HG03571 (cell line): ENCODE measurements around the gene TESMIN.

Experiments used
- ATAC-seq: cut with Tn5 transposase; IDR thresholded peaks from one replicate; pipeline ENCODE4 v1.9.1; 2021; ENCODE audit not compliant: unreplicated experiment

Gene TESMIN

DNA sequence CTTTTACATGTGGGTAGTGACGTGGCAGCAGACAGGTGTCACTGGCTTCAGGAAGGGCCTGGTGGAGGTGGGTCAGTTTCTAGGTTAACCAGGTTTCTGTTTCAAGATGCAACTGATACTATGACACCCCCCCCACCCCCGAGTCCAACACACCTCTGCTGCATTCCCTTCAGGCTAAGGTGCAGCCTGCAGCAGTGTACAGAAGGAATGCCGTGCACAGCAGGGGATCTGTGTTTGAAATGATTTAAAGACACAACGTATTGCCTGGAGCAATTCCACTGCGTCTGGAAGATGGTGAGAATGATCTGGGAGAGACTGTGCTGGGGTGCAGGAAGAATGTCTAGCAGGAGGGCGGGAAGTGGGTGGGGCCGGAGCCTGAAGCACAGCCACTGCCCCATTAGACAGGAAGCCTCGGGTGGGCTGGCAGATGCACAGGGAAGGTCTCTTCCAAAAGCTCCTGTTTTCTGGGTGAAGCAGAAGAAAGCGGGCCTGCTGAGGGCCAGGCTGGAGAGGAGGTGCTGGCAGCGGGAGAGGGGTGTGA, 11.9 kb upstream of the TESMIN start:
- ATAC-seq, result no peak

DNA sequence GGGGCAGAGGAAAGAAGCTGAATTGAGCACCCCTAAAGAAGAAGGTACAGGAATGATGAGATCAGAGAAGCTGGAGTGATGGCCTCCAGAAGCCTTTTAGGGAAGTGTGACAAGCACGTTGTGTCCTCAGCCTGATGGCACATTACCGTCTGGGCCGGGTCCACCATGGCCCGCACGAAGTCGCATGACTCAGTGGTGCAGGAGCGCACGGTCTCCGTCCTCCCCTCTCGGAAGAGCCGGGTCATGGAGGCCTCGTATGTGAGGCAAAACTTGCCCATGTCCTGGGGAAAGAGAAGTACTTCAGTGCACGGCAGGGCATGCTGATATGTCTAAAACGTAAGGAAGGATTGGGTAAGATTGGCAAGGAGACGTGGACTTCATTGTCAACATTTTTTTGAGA, 11.2 kb upstream of the TESMIN start:
- no peak for ATAC-seq

DNA sequence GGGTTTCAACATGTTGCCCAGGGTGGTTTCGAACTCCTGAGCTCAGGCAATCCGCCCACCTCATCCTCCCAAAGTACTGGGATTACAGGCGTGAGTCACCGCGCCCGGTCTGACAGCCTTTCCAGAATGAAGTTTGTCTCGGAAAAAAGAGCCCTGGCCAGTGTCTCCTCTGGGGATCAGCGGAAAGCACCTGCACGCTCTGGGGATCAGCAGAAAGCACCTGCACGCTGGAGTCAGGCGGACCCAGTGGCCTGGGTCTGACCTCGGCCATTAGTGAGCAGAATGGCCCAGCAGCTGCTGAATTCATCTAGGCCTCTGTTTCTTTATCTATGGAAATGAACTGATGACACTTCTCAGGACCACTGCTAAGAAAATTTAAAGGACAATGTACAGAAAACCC, 10.5 kb upstream of the TESMIN start:
- ATAC-seq, result no peak

DNA sequence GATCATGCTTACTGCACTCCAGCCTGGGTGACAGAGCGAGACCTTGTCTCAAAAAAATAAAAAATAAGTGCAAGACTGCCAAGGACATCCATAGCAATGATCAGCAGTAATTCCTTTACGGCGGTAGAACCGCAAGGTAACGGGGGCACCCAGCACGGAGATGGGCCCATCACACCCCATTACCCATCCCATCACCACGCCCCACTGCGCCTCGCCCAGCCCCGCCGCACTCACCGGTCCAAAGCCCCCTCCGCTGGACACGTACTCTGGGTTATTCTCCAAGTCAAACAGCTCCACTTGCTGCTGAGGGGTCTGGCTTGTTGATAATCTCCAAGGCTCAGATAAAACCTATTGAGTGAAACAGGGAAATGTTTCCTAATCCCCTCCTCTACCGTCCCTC, 8.7 kb upstream of the TESMIN start:
- no peak for ATAC-seq

DNA sequence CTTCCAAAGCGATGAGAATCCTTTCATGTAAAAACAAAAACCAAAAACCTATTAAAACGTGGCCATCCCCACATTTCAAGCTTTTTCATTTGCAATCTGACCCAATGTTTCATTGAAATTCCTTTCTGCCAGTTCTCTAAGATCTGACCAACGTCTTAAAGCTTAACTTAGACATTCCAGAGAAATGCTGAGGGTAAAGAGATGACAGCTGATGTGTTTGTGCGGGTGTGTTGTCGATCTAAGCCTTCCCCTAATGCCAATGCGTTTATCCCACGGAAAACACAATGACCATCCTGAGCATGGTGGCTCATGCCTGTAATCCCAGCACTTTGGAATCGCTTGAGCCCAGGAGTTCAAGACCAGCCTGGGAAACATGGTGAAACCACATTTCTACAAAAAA, 6.4 kb upstream of the TESMIN start:
- ATAC-seq, result no peak

DNA sequence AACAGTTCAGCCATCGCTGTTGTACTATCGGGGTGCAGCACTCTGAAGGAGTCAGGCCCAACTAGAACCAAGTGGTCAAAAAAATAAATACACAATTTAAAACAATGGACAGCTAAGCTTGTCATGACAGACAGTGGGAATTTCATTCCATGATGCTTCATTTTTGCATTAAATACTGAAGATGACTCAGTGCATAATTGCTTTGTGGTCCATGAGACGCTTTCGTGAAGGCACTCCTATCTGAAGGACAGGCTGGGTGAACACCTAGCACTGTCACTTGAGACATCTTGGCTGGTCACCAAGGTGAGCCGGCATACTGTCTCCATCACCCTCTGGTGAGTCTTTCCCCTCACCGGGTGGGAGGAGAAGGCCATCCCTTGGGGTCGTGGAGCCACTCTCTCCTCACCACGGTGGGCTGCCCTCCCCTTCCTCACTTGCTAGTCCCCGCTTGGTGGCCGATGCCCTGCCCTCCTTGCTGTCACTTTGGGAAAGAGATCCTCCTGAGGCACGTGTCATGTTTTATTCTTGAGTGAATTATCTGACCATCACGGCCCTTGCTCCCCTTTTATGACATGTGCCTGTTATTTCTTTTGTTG, 4.9 kb upstream of the TESMIN start:
- no peak for ATAC-seq

DNA sequence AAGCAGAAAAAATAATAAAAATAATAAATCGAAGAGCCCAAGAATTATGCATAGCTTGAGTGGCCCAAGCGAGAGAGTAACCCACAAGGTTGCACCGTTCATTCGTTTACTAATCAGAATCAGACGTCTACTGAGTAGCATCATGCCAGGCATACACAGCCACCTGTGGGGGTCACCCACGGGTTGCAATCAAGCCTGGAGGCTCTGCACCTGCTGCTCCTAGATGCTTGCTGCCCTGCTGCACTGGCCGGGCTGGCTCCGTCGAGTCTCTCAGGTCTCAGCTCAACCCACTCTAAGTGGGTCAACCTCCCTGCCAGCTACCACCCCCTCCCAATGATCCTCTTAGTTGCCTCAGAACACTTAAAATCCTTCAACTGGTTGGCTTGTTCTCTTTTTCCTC, 2.0 kb upstream of the TESMIN start:
- ATAC-seq, result no peak

DNA sequence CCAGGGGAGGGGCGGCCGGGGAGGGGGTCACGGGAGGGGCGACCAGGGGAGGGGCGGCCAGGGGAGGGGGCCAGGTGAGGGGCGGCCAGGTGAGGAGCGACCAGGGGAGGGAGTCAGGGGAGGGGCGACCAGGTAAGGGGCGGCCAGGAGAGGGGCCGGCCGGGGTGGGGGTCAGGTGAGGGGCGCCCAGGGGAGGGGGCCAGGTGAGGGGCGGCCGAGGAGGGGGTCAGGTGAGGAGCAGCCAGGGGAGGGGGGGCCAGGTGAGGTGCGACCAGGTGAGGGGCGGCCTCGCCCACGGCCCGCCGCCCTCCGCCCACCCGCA, 355 bp downstream of the TESMIN start:
- no peak for ATAC-seq

DNA sequence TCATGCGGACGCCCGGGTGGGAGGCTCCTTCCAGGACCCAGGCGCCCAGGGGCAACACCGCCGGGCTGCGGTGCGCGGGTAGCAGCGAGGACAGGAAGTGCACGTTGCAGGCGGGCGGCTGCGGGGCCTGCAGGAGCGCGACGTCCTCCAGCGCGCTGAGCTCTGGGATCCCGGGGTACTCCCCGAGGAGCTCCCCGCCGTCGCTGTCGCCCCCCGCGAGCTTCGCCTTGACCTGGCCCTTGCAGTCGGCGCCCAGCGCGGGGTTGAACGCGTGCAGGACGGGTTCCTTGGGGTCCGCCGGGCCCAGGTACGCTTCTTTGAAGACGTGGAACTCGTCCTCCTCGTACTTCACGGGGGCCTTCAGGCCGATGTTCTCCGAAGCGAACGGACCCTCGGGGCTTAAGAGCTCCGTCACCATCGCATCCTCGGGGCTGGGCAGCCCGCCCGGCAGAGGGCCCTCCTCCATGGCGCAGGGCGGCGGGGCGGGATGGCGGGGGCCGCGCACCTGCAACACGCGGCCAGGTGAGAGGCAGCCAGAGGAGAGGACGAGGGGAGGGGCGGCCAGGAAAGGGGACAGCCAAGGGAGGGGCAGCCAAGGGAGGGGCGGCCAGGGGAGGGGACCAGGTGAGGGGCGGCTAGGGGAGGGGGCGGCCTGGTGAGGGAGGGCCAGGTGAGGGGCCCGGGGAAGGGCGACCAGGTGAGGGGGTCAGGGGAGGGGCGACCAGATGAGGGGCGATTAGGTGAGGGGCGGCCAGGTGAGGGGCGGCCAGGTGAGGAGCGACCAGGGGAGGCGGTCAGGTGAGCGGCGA, 921 bp downstream of the TESMIN start:
- no peak for ATAC-seq

DNA sequence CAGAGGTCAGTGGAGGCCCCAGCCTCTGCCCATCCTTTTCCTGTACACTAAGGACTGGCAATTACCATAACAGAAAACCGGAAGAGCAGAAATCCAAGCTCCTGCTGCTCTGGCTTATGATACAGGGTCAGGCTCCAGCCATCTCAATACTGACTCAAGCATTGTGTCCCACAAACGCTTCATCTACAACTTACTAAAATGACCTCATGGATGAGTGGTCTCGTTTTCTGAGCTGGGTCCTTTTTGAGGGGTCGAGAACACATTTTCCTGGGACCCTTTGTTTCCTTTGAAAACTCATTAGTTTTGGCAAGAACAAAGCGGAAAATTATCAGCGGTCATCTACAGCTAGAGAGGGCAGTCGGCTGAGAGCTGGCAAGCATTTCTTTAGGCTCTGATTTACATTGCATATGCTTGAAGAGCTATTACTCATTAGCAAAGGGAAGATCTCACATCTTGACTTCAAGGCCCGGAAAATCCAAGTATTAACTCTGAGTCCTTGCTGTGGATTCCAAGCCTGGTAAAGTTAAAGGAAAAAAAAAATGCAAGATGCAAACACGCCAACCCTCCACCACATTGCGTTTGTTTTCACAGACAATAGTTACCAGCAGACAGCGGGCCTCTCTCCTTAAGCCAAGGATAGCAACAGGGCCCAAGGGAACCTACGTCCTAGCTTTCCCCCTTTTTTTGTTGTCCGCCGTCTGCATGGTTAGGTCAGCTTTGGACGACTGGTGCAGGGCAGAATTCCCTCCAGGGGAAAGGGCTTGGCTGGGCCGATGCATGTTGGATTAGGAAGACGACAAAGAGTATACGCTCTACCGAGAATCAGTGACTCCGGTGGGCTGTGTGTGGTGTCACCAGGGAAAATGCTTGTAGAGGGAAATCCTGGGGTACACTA, 1.8 kb downstream of the TESMIN start:
- no peak for ATAC-seq

DNA sequence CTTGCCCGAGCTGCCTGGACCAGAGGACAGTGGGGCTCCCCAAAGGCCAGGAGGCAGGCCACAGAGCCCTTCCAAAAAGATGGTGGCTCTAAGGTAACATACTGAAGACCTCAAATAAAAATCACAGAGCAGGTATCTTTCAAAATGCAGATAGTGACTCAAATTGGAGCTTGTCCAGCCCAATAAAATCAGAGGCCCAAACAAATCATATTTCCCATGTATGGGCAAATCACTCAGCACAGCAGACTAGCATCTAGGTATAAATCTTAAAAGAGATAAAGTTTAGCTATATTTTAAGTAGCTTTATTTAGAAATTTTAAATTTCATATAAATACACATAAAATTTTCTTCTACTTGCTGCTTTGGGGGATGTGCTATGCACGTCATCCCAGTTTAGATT, 3.3 kb downstream of the TESMIN start:
- ATAC-seq, result no peak

DNA sequence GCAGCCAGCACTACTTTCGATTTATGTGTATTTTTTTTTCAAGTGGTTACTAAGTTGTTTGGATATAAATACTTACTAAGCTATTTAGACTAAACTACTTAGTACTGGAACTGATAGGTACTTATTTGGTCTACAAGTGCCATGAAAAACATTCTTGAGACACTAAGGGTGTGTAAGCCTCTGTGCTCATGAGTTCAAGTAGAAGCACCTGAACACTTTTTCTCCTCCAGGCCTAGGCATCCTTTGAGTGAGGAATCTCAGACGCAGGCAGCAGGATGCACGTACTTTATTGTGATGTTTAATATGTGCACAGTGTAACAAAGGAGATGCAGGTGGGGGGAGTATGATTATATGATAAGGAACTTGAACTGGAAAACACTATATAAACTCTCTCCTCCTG, 7.8 kb downstream of the TESMIN start:
- ATAC-seq, result no peak

DNA sequence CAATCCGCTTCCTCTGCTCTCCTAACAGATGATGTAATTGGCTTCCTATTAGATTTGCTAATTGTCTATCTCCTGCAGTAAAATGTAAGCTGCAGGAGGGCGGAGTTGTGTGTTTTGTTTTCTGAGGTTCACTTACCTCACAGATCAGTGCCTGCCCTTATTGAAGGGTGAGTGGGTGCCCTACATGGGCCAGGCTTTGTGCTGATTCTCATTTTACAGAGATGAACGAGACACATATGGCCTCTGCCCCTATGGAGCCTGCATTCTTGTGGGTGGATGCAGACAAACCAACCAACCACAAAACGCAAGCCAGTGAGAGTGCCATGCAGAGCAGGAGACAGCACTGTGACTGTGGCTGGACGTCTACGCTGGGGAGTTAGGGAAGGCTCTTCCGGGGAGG, 9.9 kb downstream of the TESMIN start:
- ATAC-seq, result no peak

DNA sequence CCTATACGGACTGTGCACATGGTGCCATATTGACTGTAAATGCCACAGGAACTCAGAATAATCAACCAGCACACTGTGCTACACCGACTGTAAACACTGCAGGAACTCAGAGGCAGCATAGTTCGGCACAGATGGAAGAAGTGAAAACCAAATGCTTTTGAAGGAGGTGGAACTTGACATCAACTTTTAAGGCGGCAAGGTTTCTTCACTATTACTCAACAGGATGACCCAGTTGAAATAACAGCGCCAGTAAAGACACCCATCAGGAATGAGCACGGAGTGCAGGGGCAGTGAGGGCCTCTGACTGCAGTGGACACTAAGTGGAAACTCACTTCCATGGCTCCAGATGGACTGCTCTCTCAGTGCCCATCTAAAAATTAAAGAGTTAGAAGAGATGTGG, 15.7 kb downstream of the TESMIN start:
- no peak for ATAC-seq

DNA sequence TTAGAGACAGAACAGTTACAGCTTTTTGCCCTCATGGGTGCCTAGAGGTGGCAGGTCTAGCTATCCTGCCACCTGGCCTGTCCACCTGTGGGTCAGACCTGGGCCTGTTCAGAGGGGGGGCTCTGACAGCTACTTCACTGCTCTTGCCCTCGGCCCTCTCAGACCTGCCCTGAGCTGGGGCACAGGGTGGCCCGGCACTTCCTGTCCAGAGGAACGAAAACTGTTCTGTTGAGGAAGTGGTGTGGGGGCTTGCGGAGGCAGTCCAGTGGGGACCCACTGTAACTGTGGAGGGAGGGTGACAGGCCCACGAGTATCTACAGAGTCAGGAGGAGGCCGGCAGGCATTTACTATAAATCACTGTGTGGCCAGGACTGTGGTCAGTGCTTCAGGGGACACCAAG, 16.2 kb downstream of the TESMIN start:
- no peak for ATAC-seq

DNA sequence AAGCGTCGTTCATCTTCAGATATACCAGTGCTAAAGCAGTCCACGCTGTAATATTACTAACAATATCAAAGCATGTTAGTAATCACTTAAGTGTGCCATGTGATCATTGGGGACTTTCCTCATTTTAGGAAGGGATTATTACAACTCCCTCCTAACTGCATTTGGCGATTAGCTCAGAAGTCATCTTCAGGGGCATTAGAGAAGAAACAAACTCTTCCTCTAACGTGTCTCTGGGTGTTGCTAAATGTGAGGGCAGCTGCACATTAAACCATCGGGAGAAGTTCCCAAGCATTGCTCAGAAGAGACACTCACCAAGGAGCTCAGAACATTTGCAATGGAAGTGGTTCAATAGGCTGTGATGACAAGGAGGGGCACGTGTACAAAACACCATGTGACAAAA, 17.2 kb downstream of the TESMIN start:
- ATAC-seq, result no peak

DNA sequence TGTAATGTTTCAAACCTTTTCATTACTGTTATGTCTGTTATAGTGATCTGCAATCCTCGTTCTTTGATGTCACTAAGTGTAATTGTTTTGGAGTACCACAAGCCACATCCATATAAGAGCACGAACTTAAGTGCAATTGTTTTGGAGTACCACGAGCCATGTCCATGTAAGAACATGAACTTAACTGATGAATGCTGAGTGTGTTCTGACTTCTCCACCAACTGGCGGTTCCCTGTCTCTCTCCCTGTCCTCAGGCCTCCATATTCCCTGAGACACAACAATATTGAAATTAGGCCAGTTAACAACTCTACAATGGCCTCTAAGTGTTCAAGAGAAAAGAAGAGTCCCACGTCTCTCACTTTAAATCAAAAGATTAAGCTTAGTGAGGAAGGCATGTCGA, 23.5 kb downstream of the TESMIN start:
- ATAC-seq, result no peak

DNA sequence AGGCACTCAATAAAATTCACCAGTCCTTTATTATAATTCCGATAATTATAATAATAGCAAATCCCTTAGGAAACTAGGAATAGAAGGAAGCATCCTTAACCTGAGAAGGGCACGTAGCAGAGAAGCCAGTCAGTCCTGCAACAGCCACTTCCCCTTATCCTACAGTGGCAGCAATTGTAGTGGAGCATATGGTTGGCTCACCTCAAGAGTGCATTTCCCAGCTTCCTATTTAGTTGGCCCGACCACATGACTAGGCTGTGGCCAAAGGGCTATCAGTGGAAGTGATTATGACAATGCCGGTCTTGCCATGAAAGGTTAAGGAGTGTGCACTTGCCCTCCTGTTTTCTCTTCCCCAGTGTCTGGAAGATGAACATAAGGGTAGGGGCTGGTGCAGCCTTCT, 27.0 kb downstream of the TESMIN start:
- ATAC-seq, result no peak

DNA sequence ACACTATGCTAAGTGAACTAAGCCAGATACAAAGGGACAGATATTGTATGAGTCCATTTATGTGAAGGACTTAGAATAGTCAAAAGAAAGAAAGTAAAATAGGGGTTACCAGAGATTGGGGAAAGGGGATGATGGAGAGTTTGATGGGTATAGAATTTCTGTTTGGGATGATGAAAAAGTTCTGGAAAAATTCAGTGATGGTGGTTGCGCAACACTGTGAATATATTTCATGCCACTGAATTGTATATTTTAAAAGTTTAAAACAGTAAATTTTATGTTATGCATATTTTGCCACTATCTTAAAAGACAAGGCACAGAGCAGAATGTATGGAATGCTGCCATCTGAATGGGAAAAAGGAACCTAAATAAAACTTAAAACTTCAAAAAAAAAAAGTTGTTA, 29.2 kb downstream of the TESMIN start:
- no peak for ATAC-seq

DNA sequence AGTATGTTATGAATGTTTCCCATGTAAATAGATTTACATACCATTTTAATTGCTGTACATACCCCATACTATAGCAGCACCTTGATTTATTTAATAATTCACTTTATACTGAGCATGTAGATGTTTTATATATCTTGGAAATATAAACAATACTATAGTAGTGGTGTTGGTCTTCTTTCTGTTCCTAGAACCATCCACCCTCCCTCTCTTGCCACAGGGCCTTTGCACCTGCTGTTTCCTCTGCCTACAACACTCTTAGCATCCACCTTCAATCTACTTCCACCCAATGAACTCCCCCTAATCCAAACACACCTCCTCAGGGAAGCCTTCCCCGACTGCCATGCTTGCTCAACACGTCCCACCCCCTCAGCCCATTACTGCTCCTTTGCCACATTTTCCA, 30.2 kb downstream of the TESMIN start:
- no peak for ATAC-seq

DNA sequence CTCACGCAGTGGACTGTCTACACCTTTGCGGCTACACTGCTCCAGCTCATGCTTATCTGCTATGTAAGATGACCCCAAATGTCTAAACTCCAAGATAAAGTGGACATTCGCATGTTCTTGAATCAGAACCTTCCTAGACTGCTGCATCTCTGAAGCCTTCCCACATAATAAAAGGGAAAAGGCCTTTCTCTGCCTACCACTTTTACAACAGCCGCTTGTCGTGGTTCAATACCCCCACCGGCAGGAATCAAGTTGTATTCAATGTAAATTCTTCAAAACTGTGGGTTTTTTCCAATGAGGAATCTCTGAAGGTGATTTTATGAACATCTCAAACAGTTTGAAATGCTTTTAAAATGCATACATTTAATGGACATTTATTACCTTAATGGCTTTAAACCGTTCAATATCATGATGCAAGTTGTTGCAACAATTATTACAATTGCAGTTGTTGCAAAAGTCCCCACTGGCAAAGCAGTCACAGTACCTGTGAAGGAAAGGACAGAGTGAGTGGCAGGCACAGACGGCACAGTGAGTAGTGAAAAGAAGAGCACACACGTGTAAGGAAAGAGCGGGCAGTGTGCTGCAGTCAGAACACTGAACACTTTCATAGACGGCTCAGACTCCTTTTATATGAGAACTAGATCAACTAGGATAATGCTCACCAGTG, 35.7 kb downstream of the TESMIN start:
- no peak for ATAC-seq
